ENCODE measurements around the gene ITGA6.
"Not testable (repeated sequence)": the region's sequence is repeated elsewhere in the genome, so short reads cannot be mapped to it uniquely, and the experiment has no call there.

ITGA6 gene

GRCh38 chr2:172484706-172485105 is 57.3 kb downstream of the ITGA6 start:
- no peak for DNase-seq
- intact Hi-C loops (cut with DNase I), result no loop called here

- no peak for DNase-seq
- intact Hi-C loops (cut with DNase I), result no loop called here
Observed at GRCh38 chr2:172488556-172488955, 61.2 kb downstream of the ITGA6 start.

- intact Hi-C loops (cut with DNase I), result no loop called here
- DNase-seq, result no peak
Observed at GRCh38 chr2:172489681-172490080, 62.3 kb downstream of the ITGA6 start.

- no peak for DNase-seq
- intact Hi-C loops (cut with DNase I), result no loop called here
Observed at GRCh38 chr2:172496160-172496608, 68.8 kb downstream of the ITGA6 start.

GRCh38 chr2:172507199-172507598 is 79.8 kb downstream of the ITGA6 start:
- intact Hi-C loops (cut with DNase I), result no loop called here
- DNase-seq, result no peak

GRCh38 chr2:172510088-172510487 is 82.7 kb downstream of the ITGA6 start:
- intact Hi-C loops (cut with DNase I), result no loop called here
- no peak for DNase-seq

- intact Hi-C loops (cut with DNase I), result no loop called here
- no peak for DNase-seq
Observed at GRCh38 chr2:172510548-172510947, 83.2 kb downstream of the ITGA6 start.

- intact Hi-C loops (cut with DNase I), result no loop called here
- no peak for DNase-seq
Observed at GRCh38 chr2:172512810-172513523, 85.6 kb downstream of the ITGA6 start.

- no peak for DNase-seq
- intact Hi-C loops (cut with DNase I), result no loop called here
Observed at GRCh38 chr2:172513524-172513900, 86.1 kb downstream of the ITGA6 start.

GRCh38 chr2:172513935-172514586 is 86.7 kb downstream of the ITGA6 start:
- DNase-seq, result peak in 41 of 42 donors; percentile 7 to 76 (median 37)
- intact Hi-C loops (cut with DNase I), result no loop called here

- intact Hi-C loops (cut with DNase I), result no loop called here
- no peak for DNase-seq
Observed at GRCh38 chr2:172516299-172516698, 88.9 kb downstream of the ITGA6 start.

- no peak for DNase-seq
- intact Hi-C loops (cut with DNase I), result no loop called here
Observed at GRCh38 chr2:172518995-172519394, 91.6 kb downstream of the ITGA6 start.

GRCh38 chr2:172525601-172526000 is 98.2 kb downstream of the ITGA6 start:
- DNase-seq, result no peak
- intact Hi-C loops (cut with DNase I), result no loop called here

- intact Hi-C loops (cut with DNase I), result no loop called here
- DNase-seq, result no peak
Observed at GRCh38 chr2:172531309-172531708, 103.9 kb downstream of the ITGA6 start.

GRCh38 chr2:172532461-172532860 is 105.1 kb downstream of the ITGA6 start:
- intact Hi-C loops (cut with DNase I); DNase-seq: not testable (repeated sequence)

- intact Hi-C loops (cut with DNase I), result no loop called here
- no peak for DNase-seq
Observed at GRCh38 chr2:172533687-172534086, 106.3 kb downstream of the ITGA6 start.

- intact Hi-C loops (cut with DNase I), result no loop called here
- DNase-seq, result no peak
Observed at GRCh38 chr2:172535119-172535518, 107.7 kb downstream of the ITGA6 start.

GRCh38 chr2:172537851-172538250 is 110.5 kb downstream of the ITGA6 start:
- DNase-seq; intact Hi-C loops (cut with DNase I): not testable (repeated sequence)

- DNase-seq, result no peak
- intact Hi-C loops (cut with DNase I), result no loop called here
Observed at GRCh38 chr2:172539767-172540166, 112.4 kb downstream of the ITGA6 start.

- intact Hi-C loops (cut with DNase I), result no loop called here
- DNase-seq, result no peak
Observed at GRCh38 chr2:172540421-172540820, 113.0 kb downstream of the ITGA6 start.
